T-helper 2 cell treated with Interferon-gamma antibody and Interleukin-4, amounts not matched to agents 5 μg/mL and 100 μg/mL, for 36 hours (primary cell): ENCODE measurements around the gene CAMK1D.
"Not testable (repeated sequence)": the region's sequence is repeated elsewhere in the genome, so short reads cannot be mapped to it uniquely, and the experiment has no call there.

ENCODE experiments used
- DNase-seq: peaks from one replicate; pipeline ENCODE4 v3.0.0; 2021; ENCODE audit warnings: low spot score
- H3K27ac Mint-ChIP-seq: one replicate; pipeline ENCODE4 v1.8.0; 2021; ENCODE audit warnings: mild to moderate bottlenecking, mixed read lengths
- H3K27me3 Mint-ChIP-seq: one replicate; pipeline ENCODE4 v1.8.0; 2021; ENCODE audit warnings: low read depth, mixed read lengths
- H3K36me3 Mint-ChIP-seq: one replicate; pipeline ENCODE4 v1.8.0; 2021; ENCODE audit warnings: low read depth, mixed read lengths
- H3K4me1 Mint-ChIP-seq: one replicate; pipeline ENCODE4 v1.8.0; 2021; ENCODE audit warnings: low read depth, mixed read lengths
- H3K4me3 Mint-ChIP-seq: one replicate; pipeline ENCODE4 v1.8.0; 2022; ENCODE audit warnings: mild to moderate bottlenecking, moderate library complexity, mixed read lengths
- H3K9me3 Mint-ChIP-seq: one replicate; pipeline ENCODE4 v1.8.0; 2021; ENCODE audit warnings: mixed read lengths

Gene CAMK1D

DNA sequence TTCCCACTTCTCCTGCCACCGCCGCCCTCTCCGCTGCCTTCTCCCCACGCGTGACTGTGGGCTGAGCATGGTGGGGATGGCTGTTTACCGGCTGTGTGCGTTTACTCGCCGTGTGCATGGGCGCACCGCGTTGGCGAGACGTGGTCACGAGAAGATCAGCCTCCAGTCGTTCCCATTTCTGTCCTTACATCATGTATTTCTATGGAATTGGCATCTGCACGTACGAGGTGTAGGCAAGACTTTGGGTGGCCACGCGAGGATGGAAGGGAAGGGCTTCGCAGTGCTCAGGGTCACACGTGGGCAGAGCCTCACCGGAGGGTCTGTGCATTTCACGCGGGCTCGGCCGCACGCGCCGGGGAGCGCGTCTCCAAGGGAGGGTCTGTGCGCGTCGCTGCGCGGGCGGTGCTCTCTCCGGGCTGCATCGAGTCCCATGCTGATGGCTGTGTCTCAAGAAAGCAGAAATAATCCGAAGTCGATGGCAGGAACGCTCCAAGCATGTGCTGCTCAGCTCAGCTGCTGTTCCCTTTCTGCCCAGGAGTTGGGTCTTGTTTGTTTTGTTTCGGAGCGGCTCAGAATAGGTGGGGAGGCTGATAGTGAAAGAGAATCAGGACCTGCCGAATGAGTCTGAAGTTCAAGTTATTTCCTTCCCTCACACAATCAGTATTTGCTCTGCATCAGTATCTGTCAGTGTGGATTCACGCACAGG lies 973 bp downstream of the CAMK1D start:
- peak overlapping the region; percentile 88 for H3K27ac Mint-ChIP-seq
- H3K36me3 Mint-ChIP-seq, result no peaks in the 10 kb centered on the region
- no peaks in the 10 kb centered on the region for H3K9me3 Mint-ChIP-seq
- H3K4me3 Mint-ChIP-seq, result peak overlapping the region; percentile 94
- peaks cover 51% of the 10 kb centered on the region for H3K27me3 Mint-ChIP-seq
- peaks cover 17% of the 10 kb centered on the region for H3K4me1 Mint-ChIP-seq
- DNase-seq, result peak; percentile 33

DNA sequence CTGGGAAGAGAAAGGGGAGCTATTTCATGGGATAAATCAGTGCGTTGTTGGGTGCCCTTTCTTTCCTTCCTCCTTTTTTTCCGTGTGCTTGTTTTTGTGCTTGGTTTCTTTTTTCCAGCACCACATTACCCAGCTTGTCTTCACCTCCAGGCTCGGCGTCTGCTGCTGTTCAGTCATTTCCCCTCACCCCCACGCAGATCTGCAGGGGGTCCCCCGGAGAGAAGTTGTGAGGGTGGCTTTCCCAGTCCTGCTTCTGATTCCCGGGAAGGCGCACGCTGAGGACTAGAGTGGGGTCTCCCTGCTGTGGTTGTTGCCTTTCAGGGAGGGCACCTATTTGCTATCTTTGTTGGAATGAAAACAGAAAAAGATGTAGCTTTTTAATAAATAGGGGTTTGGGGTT lies 1.6 kb downstream of the CAMK1D start:
- Mint-ChIP-seq H3K9me3 (no peaks in the 10 kb centered on the region), H3K27me3 (peaks cover 54% of the 10 kb centered on the region), H3K4me3 (peak overlapping the region; percentile 94), H3K27ac (peak overlapping the region; percentile 88), H3K4me1 (peaks cover 17% of the 10 kb centered on the region), H3K36me3 (no peaks in the 10 kb centered on the region)
- no peak for DNase-seq

DNA sequence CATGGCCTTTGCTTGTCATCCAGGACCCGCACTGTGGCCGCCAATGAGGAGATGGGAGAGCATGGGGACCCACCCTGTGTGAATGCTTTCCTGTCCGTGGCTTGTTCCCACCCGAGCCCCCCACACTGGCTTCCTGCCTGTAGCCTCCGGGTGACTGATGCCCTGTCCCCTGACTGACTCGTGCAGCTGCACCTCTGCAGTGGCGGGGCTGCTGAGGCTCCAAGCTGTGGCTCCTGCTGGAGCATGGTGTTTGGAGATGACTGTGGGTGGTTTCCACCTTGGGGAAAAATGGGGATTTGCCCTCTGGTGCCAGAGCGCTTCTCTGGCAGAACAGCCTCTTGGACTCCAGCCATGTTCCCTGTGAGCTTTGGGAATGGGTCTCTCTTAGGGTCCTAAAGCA lies 2.1 kb downstream of the CAMK1D start:
- H3K27me3 Mint-ChIP-seq, result peaks cover 57% of the 10 kb centered on the region
- H3K27ac Mint-ChIP-seq, result no peak overlapping the region
- no peak for DNase-seq
- no peaks in the 10 kb centered on the region for H3K36me3 Mint-ChIP-seq
- H3K9me3 Mint-ChIP-seq, result no peaks in the 10 kb centered on the region
- peaks cover 17% of the 10 kb centered on the region for H3K4me1 Mint-ChIP-seq
- peak overlapping the region; percentile 30 for H3K4me3 Mint-ChIP-seq

DNA sequence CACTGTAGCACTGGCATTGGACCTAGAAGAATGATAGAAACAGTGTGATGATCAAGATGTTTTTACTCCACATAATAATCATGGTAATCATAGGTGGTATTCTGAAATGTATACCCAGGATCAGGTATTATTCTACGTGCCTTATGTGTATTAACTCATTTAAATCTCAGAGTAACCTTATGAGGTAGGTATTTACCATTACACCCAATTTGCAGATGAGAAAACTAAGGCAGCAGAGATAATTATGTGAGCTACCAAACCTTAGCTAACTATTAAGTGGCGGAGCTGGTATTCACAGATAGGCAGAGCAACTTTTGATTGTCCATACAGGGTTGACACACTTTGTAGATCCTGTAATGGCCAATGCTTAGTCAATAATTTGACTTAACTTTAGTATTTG lies 2.5 kb downstream of the CAMK1D start:
- Mint-ChIP-seq H3K27ac (no peak overlapping the region), H3K27me3 (peaks cover 53% of the 10 kb centered on the region), H3K4me3 (peak overlapping the region; percentile 30), H3K36me3 (no peaks in the 10 kb centered on the region), H3K9me3 (no peaks in the 10 kb centered on the region), H3K4me1 (peaks cover 17% of the 10 kb centered on the region)
- no peak for DNase-seq

DNA sequence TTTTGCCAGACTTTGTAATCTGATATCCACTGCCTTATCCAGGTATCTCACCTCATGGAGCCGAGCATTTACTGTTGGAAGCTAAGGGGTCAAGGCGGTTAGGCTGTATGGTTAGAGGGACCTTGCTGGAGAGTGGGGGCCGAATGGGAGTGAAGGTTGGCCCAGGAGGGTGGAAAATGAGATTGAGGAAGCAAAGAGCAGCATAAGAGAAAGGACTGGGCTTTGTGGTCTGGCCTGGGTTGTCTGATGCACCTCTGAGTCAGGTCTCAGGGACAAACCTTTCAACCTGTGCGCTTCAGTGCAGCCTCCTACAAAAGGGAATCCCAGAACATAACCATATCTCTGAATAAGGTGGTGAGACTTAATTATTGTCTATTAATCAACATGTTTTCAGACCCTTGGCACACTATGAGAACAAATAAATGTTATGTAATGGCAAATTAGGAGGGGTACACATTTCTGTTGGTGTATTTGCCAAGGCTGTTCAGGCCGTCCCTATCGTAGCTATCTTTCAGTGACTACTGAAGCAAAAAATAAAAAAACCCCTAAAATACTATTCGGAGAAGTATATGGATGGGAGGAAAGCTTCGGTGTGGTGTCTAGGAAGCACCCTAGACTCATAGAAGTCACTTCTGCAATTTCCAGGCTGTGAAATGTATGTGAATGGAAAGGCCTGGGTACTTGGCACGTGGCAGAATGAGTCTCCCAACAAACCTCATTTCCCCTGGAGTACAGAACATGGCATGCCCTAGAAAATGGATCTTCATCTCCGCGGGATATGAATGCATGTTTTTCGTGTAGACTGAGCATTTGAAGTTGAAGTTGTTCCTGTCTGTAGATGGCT lies 4.3 kb downstream of the CAMK1D start:
- Mint-ChIP-seq H3K9me3 (no peaks in the 10 kb centered on the region), H3K36me3 (no peaks in the 10 kb centered on the region), H3K27ac (no peak overlapping the region), H3K4me3 (no peak overlapping the region), H3K27me3 (peaks cover 44% of the 10 kb centered on the region), H3K4me1 (peaks cover 9% of the 10 kb centered on the region)
- no peak for DNase-seq

DNA sequence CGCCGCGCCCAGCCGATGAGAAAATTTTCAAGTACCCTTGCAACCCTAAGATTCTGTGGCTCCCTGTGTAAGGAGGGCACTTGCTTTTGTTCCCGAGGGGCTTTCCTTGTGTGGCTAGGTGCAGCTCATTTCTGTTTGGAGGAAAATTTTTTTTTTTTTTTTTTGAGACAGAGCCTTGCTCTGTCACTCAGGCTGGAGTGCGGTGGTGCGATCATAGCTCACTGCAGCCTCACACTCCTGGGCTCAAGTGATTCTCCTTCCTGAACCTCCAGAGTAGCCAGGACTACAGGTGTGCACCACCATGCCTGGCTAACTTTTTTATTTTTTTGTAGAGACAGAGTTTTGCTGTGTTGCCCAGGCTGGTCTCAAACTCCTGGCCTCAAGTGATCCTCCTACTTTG lies 5.3 kb downstream of the CAMK1D start:
- H3K4me3 Mint-ChIP-seq, H3K27ac Mint-ChIP-seq, H3K9me3 Mint-ChIP-seq, DNase-seq, H3K36me3 Mint-ChIP-seq: not testable (repeated sequence)
- Mint-ChIP-seq H3K27me3 (peaks cover 44% of the 10 kb centered on the region), H3K4me1 (peaks cover 14% of the 10 kb centered on the region)

DNA sequence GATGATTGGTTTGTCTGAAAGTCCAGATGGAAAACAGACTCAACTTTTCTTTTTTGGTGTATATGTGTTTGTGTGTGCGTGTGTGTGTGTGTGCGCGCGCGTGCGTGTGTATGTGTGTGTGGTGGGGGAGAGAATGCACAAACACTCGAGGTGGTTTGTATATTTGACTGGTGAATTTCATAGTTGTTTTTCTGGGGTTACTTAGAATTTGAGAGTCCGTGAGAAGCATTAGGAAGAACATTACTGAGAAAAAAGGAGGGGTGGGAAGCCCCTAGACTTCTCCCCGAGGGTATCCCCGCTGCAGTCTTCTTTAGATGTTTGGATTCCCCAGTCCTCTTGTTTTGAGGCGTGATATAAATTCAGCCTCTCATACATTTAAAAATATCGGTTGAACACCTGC lies 6.0 kb downstream of the CAMK1D start:
- no peaks in the 10 kb centered on the region for H3K36me3 Mint-ChIP-seq
- H3K4me3 Mint-ChIP-seq, result no peak overlapping the region
- no peaks in the 10 kb centered on the region for H3K9me3 Mint-ChIP-seq
- no peak for DNase-seq
- peaks cover 41% of the 10 kb centered on the region for H3K27me3 Mint-ChIP-seq
- no peak overlapping the region for H3K27ac Mint-ChIP-seq
- H3K4me1 Mint-ChIP-seq, result peaks cover 11% of the 10 kb centered on the region

DNA sequence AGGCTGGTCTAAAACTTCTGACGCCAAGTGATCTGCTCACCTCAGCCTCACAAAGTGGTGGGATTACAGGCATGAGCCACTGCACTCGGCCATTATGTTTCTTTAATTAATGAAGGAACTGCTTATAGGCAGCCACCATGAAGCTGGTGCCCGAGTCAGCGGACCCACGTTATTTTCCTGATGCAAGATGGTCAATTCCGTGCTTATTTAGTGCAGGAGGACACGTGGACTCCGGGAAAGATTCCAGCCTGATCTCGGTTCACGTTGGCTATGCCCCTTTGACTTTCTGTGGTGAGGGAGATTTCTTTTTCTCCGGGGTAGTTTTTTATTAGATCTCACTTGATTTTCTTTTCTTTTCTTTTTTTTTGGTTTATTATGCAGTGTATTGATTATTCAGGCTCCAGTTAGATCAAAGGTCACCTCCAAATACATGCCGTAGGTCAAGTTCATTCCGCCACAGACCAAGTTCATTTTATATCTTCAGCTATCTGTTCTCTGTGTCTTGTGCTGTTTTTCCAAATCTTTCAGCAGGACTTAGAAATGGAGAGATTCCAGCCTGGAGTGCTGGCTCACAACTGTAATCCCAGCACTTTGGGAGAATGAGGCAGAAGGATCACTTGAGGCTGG lies 8.3 kb downstream of the CAMK1D start:
- Mint-ChIP-seq H3K9me3 (no peaks in the 10 kb centered on the region), H3K36me3 (no peaks in the 10 kb centered on the region), H3K27ac (no peak overlapping the region), H3K4me1 (peaks cover 7% of the 10 kb centered on the region), H3K4me3 (no peak overlapping the region), H3K27me3 (peaks cover 28% of the 10 kb centered on the region)
- no peak for DNase-seq

DNA sequence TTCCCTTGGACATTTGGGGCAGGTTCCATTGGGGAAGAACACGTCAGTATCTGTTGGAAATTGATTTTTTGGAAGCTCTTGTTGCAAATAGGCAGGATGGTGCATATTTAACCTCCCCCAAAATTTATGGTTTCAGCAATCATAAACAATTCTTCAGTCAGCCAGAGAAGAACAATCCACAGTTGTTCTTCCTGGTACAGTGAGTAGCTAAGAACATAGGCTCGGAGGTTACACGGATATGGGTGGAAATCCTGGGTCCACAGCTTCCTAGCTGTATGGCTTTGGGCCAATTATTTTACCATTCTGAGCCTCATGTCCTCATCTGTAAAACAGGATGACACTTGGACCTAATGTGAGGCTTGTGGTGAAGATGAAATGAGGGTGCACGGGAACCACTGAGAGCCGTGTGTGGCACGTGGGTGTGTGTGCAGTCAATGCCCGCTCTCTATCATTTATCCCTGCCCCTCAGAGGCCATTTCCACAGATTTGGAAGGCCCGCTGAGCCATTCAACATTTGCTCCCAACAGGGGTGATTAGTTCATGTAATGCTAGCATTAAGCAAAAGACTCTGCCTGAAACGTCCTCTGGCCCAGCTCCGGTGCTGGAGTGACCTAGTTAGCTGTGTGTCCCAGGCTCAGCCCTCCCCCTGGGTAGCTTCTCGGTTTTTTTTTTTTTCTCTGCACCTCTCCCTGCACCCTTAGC lies 9.7 kb downstream of the CAMK1D start:
- no peak for DNase-seq
- peaks cover 17% of the 10 kb centered on the region for H3K27me3 Mint-ChIP-seq
- peaks cover 7% of the 10 kb centered on the region for H3K4me1 Mint-ChIP-seq
- H3K4me3 Mint-ChIP-seq, result no peak overlapping the region
- H3K36me3 Mint-ChIP-seq, result no peaks in the 10 kb centered on the region
- no peaks in the 10 kb centered on the region for H3K9me3 Mint-ChIP-seq
- H3K27ac Mint-ChIP-seq, result no peak overlapping the region

DNA sequence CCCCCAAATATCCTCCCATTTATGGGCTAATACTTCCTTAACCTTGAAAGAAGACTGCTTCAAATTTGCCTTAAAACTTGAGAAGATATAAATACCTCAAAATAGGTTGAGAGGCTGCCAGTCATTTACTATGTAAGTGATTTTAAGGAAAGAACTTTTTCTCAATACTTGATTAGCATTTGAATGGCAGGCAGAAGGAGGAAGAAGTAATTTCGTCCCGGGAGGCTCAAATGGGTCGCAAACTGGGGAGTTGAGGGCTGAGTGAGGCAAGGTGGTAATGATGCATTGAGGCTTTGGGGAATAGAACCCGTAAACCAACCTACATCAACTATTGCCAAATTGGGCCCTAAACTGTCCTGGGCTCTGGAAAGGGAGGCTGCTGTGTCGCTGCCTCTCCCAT lies 11.1 kb downstream of the CAMK1D start:
- Mint-ChIP-seq H3K4me3 (no peak overlapping the region), H3K27me3 (peaks cover 12% of the 10 kb centered on the region), H3K9me3 (no peaks in the 10 kb centered on the region), H3K36me3 (no peaks in the 10 kb centered on the region), H3K4me1 (peaks cover 7% of the 10 kb centered on the region), H3K27ac (no peak overlapping the region)
- no peak for DNase-seq

DNA sequence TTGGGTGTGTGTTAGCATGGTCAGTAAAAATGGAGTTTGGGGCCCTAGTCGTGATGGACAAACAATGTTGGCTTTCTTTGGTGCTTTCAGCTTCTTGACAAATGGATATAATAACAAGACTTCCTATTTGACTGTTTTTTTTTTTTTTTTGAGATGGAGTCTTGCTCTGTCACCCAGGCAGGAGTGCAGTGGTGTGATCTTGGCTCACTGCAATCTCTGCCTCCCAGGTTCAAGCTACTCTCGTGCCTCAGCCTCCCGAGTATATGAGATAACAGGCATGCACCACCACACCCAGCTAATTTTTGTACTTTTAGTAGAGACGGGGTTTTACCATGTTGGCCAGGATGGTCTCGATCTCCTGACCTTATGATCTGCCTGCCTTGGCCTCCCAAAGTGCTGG lies 11.8 kb downstream of the CAMK1D start:
- H3K4me3 Mint-ChIP-seq, DNase-seq, H3K9me3 Mint-ChIP-seq, H3K36me3 Mint-ChIP-seq, H3K27ac Mint-ChIP-seq, H3K27me3 Mint-ChIP-seq: not testable (repeated sequence)
- H3K4me1 Mint-ChIP-seq, result peaks cover 10% of the 10 kb centered on the region

DNA sequence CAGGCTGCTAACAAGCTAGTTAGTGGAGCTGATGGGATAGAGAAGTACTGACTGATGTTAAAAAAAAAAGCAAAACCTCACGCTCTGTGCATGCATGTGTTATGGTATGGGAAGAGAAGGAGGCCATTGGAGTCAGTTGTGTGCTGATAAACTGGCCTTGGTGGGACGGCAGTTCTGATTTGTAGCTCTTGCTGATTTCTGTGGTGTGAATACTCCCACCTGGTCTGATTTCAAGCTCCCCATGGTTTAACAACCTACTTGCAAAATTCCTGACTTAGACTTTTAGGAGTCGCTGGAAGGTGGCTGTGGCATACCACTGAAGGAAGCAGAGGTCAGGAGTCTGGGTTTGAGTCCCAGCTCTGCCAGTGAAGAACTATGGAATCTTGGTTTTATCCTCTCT lies 15.2 kb downstream of the CAMK1D start:
- Mint-ChIP-seq H3K4me3 (no peak overlapping the region), H3K9me3 (no peaks in the 10 kb centered on the region), H3K27me3 (no peaks in the 10 kb centered on the region), H3K27ac (no peak overlapping the region), H3K4me1 (peaks cover 15% of the 10 kb centered on the region), H3K36me3 (no peaks in the 10 kb centered on the region)
- DNase-seq, result no peak

DNA sequence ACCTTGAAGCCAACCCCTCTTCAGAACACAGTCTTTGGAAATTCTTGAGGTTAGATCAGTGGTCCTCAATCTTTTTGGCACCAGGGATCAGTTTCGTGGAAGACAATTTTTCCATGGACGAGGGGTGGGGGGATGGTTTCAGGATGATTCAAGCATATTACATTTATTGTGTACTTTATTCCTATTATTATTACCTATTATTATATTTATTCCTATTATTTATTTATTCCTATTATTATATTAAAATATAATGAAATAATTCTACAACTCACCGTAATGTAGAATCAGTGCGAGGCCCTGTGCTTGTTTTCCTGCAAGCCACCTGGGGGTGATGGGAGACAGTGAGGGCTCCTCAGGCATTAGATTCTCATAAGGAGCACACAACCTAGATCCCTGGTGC lies 17.9 kb downstream of the CAMK1D start:
- DNase-seq, result no peak
- Mint-ChIP-seq H3K9me3 (no peaks in the 10 kb centered on the region), H3K4me1 (peaks cover 14% of the 10 kb centered on the region), H3K4me3 (no peak overlapping the region), H3K27ac (peak overlapping the region; percentile 62), H3K27me3 (no peaks in the 10 kb centered on the region), H3K36me3 (no peaks in the 10 kb centered on the region)

DNA sequence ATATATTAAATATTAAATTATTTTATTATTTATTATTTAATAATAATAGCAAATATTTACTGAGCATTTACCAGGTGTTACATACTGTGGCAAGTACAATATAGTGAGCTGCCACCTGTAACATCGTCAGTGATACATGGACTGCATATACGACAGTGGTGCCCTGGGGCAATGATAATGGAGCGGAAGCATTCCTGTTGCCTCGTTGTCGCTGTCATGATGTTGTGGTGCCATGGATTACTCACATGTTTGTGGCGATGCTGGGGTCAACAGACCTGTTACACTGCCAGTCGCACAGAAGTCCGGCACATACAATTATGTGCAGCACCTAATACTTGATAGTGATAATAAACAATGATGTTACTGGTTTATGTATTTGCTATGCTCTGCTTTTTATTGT lies 20.6 kb downstream of the CAMK1D start:
- Mint-ChIP-seq H3K27ac (no peak overlapping the region), H3K27me3 (no peaks in the 10 kb centered on the region), H3K4me3 (no peak overlapping the region), H3K36me3 (no peaks in the 10 kb centered on the region), H3K9me3 (no peaks in the 10 kb centered on the region), H3K4me1 (peaks cover 14% of the 10 kb centered on the region)
- DNase-seq, result no peak
